ENCODE data around the gene UHRF2.

- TF ChIP-seq POLR2A (IDR thresholded peaks at IDR 0.05; ENCODE audit: low read depth, low read length) (no peak), POLR2AphosphoS5 (IDR thresholded peaks at IDR 0.05; ENCODE audit: low read depth, low read length) (no peak)
Measured at GRCh38 chr9:6535594-6535993, 122.6 kb downstream of the UHRF2 start.
